HG03521 (cell line): ENCODE measurements around the gene SMIM45.

Source experiments
- ATAC-seq: cut with Tn5 transposase; IDR thresholded peaks from one replicate; pipeline ENCODE4 v1.9.1; 2021; ENCODE audit warnings: mild to moderate bottlenecking, moderate library complexity; ENCODE audit not compliant: unreplicated experiment

Gene SMIM45

GRCh38 chr22:41951898-41952474, at the start of gene SMIM45:
SMIM45 (plus strand) TSS chr22:41952150.
- no peak for ATAC-seq

GRCh38 chr22:41902932-41903421, 49.0 kb upstream of the SMIM45 start:
- ATAC-seq, result no peak

GRCh38 chr22:41904450-41905410, 47.2 kb upstream of the SMIM45 start:
- ATAC-seq, result no peak

- no peak for ATAC-seq
Measured at GRCh38 chr22:41905411-41906202, 46.3 kb upstream of the SMIM45 start.

GRCh38 chr22:41906822-41907221, 45.1 kb upstream of the SMIM45 start:
- no peak for ATAC-seq

GRCh38 chr22:41907436-41908401, 44.2 kb upstream of the SMIM45 start:
- ATAC-seq, result no peak

GRCh38 chr22:41908411-41909309, 43.3 kb upstream of the SMIM45 start:
- no peak for ATAC-seq

GRCh38 chr22:41909310-41910049, 42.5 kb upstream of the SMIM45 start:
- ATAC-seq, result no peak

- no peak for ATAC-seq
Measured at GRCh38 chr22:41910050-41911000, 41.6 kb upstream of the SMIM45 start.

GRCh38 chr22:41911001-41911611, 40.8 kb upstream of the SMIM45 start:
- ATAC-seq, result no peak

GRCh38 chr22:41912338-41913039, 39.5 kb upstream of the SMIM45 start:
- ATAC-seq, result no peak

GRCh38 chr22:41913040-41913719, 38.8 kb upstream of the SMIM45 start:
- no peak for ATAC-seq

- no peak for ATAC-seq
Measured at GRCh38 chr22:41913842-41914534, 38.0 kb upstream of the SMIM45 start.

- ATAC-seq, result no peak
Measured at GRCh38 chr22:41914611-41915034, 37.3 kb upstream of the SMIM45 start.
